ENCODE results near the gene BTBD8.

BTBD8 gene

GRCh38 chr1:92125204-92125603 is 45.1 kb downstream of the BTBD8 start:
- Histone ChIP-seq H3K79me1 (replicated peaks; ENCODE audit: low read length, poor library complexity, severe bottlenecking) (no peaks in the 10 kb centered on the region), H3K14ac (ENCODE audit: low read length in 2 of 2) (no peak overlapping the region), H3K4ac (ENCODE audit: low read depth in 1 of 2, low read length in 2 of 2) (no peak overlapping the region), H3K23ac (ENCODE audit: low read length in 2 of 2) (no peak overlapping the region), H3K36me3 (ENCODE audit: control insufficient read depth in 1 of 2, insufficient read depth in 2 of 2, low read depth in 1 of 2, low read length in 2 of 2) (no peaks in the 10 kb centered on the region), H3K27ac (ENCODE audit: low read length, poor library complexity, severe bottlenecking) (no peak overlapping the region), H2BK120ac (ENCODE audit: low read depth, low read length) (no peak overlapping the region), H3K9ac (ENCODE audit: low read length) (no peak overlapping the region), H2BK5ac (ENCODE audit: low read depth, low read length, poor library complexity, severe bottlenecking) (no peak overlapping the region), H3K9me3 (ENCODE audit: control insufficient read depth, low read length) (no peaks in the 10 kb centered on the region), H2BK15ac (ENCODE audit: low read depth, poor library complexity, severe bottlenecking) (no peak overlapping the region), H2BK12ac (ENCODE audit: low read length in 2 of 2) (no peak overlapping the region), H4K91ac (ENCODE audit: low read length) (no peak overlapping the region), H2AFZ (ENCODE audit: low read depth, low read length) (no peak overlapping the region), H3K4me2 (ENCODE audit: low read length, poor library complexity, severe bottlenecking) (no peak overlapping the region), H2AK5ac (ENCODE audit: low read length, severe bottlenecking) (no peak overlapping the region), H3K4me1 (ENCODE audit: control insufficient read depth, insufficient read depth, low read depth, low read length) (no peaks in the 10 kb centered on the region), H3K27me3 (ENCODE audit: control insufficient read depth in 1 of 2, insufficient read depth in 1 of 2, low read length in 2 of 2) (no peaks in the 10 kb centered on the region), H3K18ac (ENCODE audit: low read depth in 1 of 2, low read length in 2 of 2) (no peak overlapping the region), H4K8ac (ENCODE audit: low read length) (no peak overlapping the region), H3K4me3 (ENCODE audit: insufficient read depth in 1 of 2, low read depth in 1 of 2, low read length in 2 of 2) (no peak overlapping the region)
- WGBS: 50% methylated on average over 3 of the region's 4 CpGs
- no peak for DNase-seq

GRCh38 chr1:92126088-92126487 is 45.9 kb downstream of the BTBD8 start:
- H3K4me1 ChIP-seq (ENCODE audit: control insufficient read depth, insufficient read depth, low read depth, low read length): no peaks in the 10 kb centered on the region
- H2AFZ ChIP-seq (ENCODE audit: low read depth, low read length): no peak overlapping the region
- no peak for DNase-seq
- no peak overlapping the region for H3K4ac ChIP-seq (ENCODE audit: low read depth in 1 of 2, low read length in 2 of 2)
- H2AK5ac ChIP-seq (ENCODE audit: low read length, severe bottlenecking): no peak overlapping the region
- no peaks in the 10 kb centered on the region for H3K27me3 ChIP-seq (ENCODE audit: control insufficient read depth in 1 of 2, insufficient read depth in 1 of 2, low read length in 2 of 2)
- H4K91ac ChIP-seq (ENCODE audit: low read length): no peak overlapping the region
- no peak overlapping the region for H3K23ac ChIP-seq (ENCODE audit: low read length in 2 of 2)
- H3K9ac ChIP-seq (ENCODE audit: low read length): no peak overlapping the region
- no peak overlapping the region for H4K8ac ChIP-seq (ENCODE audit: low read length)
- H3K18ac ChIP-seq (ENCODE audit: low read depth in 1 of 2, low read length in 2 of 2): no peak overlapping the region
- no peak overlapping the region for H2BK12ac ChIP-seq (ENCODE audit: low read length in 2 of 2)
- H3K79me1 ChIP-seq (replicated peaks; ENCODE audit: low read length, poor library complexity, severe bottlenecking): no peaks in the 10 kb centered on the region
- H3K4me3 ChIP-seq (ENCODE audit: insufficient read depth in 1 of 2, low read depth in 1 of 2, low read length in 2 of 2): no peak overlapping the region
- no peak overlapping the region for H3K27ac ChIP-seq (ENCODE audit: low read length, poor library complexity, severe bottlenecking)
- H2BK5ac ChIP-seq (ENCODE audit: low read depth, low read length, poor library complexity, severe bottlenecking): no peak overlapping the region
- H2BK120ac ChIP-seq (ENCODE audit: low read depth, low read length): no peak overlapping the region
- no peaks in the 10 kb centered on the region for H3K9me3 ChIP-seq (ENCODE audit: control insufficient read depth, low read length)
- H3K14ac ChIP-seq (ENCODE audit: low read length in 2 of 2): no peak overlapping the region
- no peak overlapping the region for H3K4me2 ChIP-seq (ENCODE audit: low read length, poor library complexity, severe bottlenecking)
- H2BK15ac ChIP-seq (ENCODE audit: low read depth, poor library complexity, severe bottlenecking): no peak overlapping the region
- WGBS: 69% methylated on average over 3 of the region's 3 CpGs
- H3K36me3 ChIP-seq (ENCODE audit: control insufficient read depth in 1 of 2, insufficient read depth in 2 of 2, low read depth in 1 of 2, low read length in 2 of 2): peaks cover 0 to 5% of the 10 kb centered on the region in 2 experiments

GRCh38 chr1:92134331-92134730 is 54.2 kb downstream of the BTBD8 start:
- Histone ChIP-seq H3K4me1 (ENCODE audit: control insufficient read depth, insufficient read depth, low read depth, low read length) (no peaks in the 10 kb centered on the region), H3K4me2 (ENCODE audit: low read length, poor library complexity, severe bottlenecking) (no peak overlapping the region), H3K23ac (ENCODE audit: low read length in 2 of 2) (no peak overlapping the region), H4K91ac (ENCODE audit: low read length) (no peak overlapping the region), H3K18ac (ENCODE audit: low read depth in 1 of 2, low read length in 2 of 2) (no peak overlapping the region), H3K36me3 (ENCODE audit: control insufficient read depth in 1 of 2, insufficient read depth in 2 of 2, low read depth in 1 of 2, low read length in 2 of 2) (peaks cover 0 to 5% of the 10 kb centered on the region in 2 experiments), H3K4ac (ENCODE audit: low read depth in 1 of 2, low read length in 2 of 2) (no peak overlapping the region), H3K4me3 (ENCODE audit: insufficient read depth in 1 of 2, low read depth in 1 of 2, low read length in 2 of 2) (no peak overlapping the region), H2AK5ac (ENCODE audit: low read length, severe bottlenecking) (no peak overlapping the region), H3K27ac (ENCODE audit: low read length, poor library complexity, severe bottlenecking) (no peak overlapping the region), H2AFZ (ENCODE audit: low read depth, low read length) (no peak overlapping the region), H4K8ac (ENCODE audit: low read length) (no peak overlapping the region), H2BK5ac (ENCODE audit: low read depth, low read length, poor library complexity, severe bottlenecking) (no peak overlapping the region), H3K9me3 (ENCODE audit: control insufficient read depth, low read length) (no peaks in the 10 kb centered on the region), H2BK15ac (ENCODE audit: low read depth, poor library complexity, severe bottlenecking) (no peak overlapping the region), H2BK12ac (ENCODE audit: low read length in 2 of 2) (no peak overlapping the region), H3K9ac (ENCODE audit: low read length) (no peak overlapping the region), H3K27me3 (ENCODE audit: control insufficient read depth in 1 of 2, insufficient read depth in 1 of 2, low read length in 2 of 2) (no peaks in the 10 kb centered on the region), H3K14ac (ENCODE audit: low read length in 2 of 2) (no peak overlapping the region), H2BK120ac (ENCODE audit: low read depth, low read length) (no peak overlapping the region), H3K79me1 (replicated peaks; ENCODE audit: low read length, poor library complexity, severe bottlenecking) (no peaks in the 10 kb centered on the region)
- no peak for DNase-seq

GRCh38 chr1:92136341-92136740 is 56.2 kb downstream of the BTBD8 start:
- Histone ChIP-seq H3K4ac (ENCODE audit: low read depth in 1 of 2, low read length in 2 of 2) (no peak overlapping the region), H3K4me2 (ENCODE audit: low read length, poor library complexity, severe bottlenecking) (no peak overlapping the region), H2BK15ac (ENCODE audit: low read depth, poor library complexity, severe bottlenecking) (no peak overlapping the region), H3K27me3 (ENCODE audit: control insufficient read depth in 1 of 2, insufficient read depth in 1 of 2, low read length in 2 of 2) (no peaks in the 10 kb centered on the region), H4K8ac (ENCODE audit: low read length) (no peak overlapping the region), H3K4me3 (ENCODE audit: insufficient read depth in 1 of 2, low read depth in 1 of 2, low read length in 2 of 2) (no peak overlapping the region), H2AFZ (ENCODE audit: low read depth, low read length) (no peak overlapping the region), H3K79me1 (replicated peaks; ENCODE audit: low read length, poor library complexity, severe bottlenecking) (no peaks in the 10 kb centered on the region), H2BK5ac (ENCODE audit: low read depth, low read length, poor library complexity, severe bottlenecking) (no peak overlapping the region), H2BK120ac (ENCODE audit: low read depth, low read length) (no peak overlapping the region), H4K91ac (ENCODE audit: low read length) (no peak overlapping the region), H3K4me1 (ENCODE audit: control insufficient read depth, insufficient read depth, low read depth, low read length) (no peaks in the 10 kb centered on the region), H3K23ac (ENCODE audit: low read length in 2 of 2) (no peak overlapping the region), H3K36me3 (ENCODE audit: control insufficient read depth in 1 of 2, insufficient read depth in 2 of 2, low read depth in 1 of 2, low read length in 2 of 2) (no peaks in the 10 kb centered on the region), H3K18ac (ENCODE audit: low read depth in 1 of 2, low read length in 2 of 2) (no peak overlapping the region), H3K27ac (ENCODE audit: low read length, poor library complexity, severe bottlenecking) (no peak overlapping the region), H2AK5ac (ENCODE audit: low read length, severe bottlenecking) (no peak overlapping the region), H3K9me3 (ENCODE audit: control insufficient read depth, low read length) (no peaks in the 10 kb centered on the region), H3K9ac (ENCODE audit: low read length) (peak overlapping the region; percentile 11), H3K14ac (ENCODE audit: low read length in 2 of 2) (no peak overlapping the region), H2BK12ac (ENCODE audit: low read length in 2 of 2) (no peak overlapping the region)
- WGBS: 62% methylated on average over 2 of the region's 2 CpGs
- DNase-seq: no peak

All from mesenchymal stem cell (in vitro differentiated cells and primary cell).